ENCODE measurements around the gene KCNQ1. TPM values are rescaled to one million over a fixed set of nuclear protein-coding genes. Genes with fewer than 3 reads are reported as not detected.

Gene KCNQ1
- polyA plus RNA-seq, 1 of the 3 experiments (the other 2 are of a cell fraction): 0.05 TPM

DNA sequence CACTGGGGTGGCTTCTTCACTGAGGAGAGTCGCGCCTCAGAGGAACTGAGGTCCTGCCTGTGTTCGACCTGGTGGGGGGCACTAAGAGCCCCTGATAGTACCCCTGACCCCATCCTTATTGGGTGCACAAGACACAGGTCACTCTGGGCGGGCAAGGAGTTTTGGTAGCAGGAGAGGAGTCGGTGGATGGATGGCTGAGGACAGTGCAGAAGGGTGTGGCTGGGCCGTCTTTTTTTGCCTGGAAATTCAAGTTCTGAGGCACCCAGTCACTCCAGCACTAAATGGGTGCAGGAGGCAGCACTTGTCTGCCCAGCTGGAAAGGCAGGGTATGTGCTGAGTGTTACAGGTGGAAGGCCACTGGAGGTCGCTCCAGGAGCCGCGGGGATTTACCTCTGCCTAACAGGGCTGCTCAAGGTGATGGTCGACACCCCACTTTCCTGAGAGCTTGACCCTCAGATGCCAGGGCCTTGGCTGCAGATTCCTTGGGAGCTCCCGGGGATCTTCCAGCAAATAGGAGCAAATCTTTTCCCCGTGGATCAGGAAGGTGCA lies 43.3 kb upstream of the KCNQ1 start:
- POLR2A ChIA-PET: interaction anchor here (0.6 to 3.0 kb wide), 5 partner anchors 20 to 209 kb away, joined by 3 to 22 read pairs (median 6); partner anchors contain the start of gene CD81

DNA sequence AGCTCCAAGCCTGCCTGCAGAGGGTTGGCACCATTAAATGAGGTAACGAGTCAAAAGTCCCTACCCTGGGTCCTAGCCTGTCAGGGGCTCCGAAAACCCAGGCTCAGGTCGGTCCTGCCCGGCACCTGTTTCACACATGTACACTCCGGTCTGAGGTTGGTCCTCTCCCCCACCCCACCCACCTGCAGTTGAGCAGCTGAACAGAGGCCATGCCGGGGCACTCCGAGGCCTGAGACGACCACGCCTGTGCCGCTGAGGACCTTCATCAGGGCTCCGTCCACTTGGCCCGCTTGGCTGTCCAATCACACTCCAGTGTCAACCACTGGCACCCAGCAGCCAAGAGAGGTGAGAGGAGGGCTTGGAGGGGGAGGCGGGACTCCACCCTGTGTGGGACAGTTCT lies 42.7 kb upstream of the KCNQ1 start:
- Histone ChIP-seq H3K27me3 (ENCODE audit: insufficient read depth) (no peaks in the 10 kb centered on the region), H3K27ac (ENCODE audit: low read depth in 2 of 2, low read length in 1 of 2) (no peak overlapping the region), H3F3A (replicated peaks; ENCODE audit: insufficient read depth) (peaks cover 10% of the 10 kb centered on the region), H3K4me2 (peak overlapping the region; percentile 99), H3K9me2 (no peaks in the 10 kb centered on the region), H3K9ac (peak overlapping the region; percentile 98; the same call in 1 of the 2 replicates), H3K79me2 (ENCODE audit: insufficient read depth) (peaks cover 30% of the 10 kb centered on the region), H4K20me1 (ENCODE audit: insufficient read depth) (no peaks in the 10 kb centered on the region), H3K36me3 (replicated peaks in 1 of 2; ENCODE audit: control insufficient read depth in 1 of 2, insufficient read depth in 2 of 2, low read length in 1 of 2) (peaks cover 3 to 30% of the 10 kb centered on the region in 2 experiments), H3K9me3 (no peaks in the 10 kb centered on the region), H3K4me3 (ENCODE audit: low read depth in 2 of 2, low read length in 1 of 2) (peak overlapping the region; percentile 99 to 100; a peak in 3 of 4 replicates), H3K4me1 (ENCODE audit: control insufficient read depth in 1 of 2, insufficient read depth in 2 of 2, low read depth in 1 of 2, low read length in 1 of 2) (peaks cover 10 to 23% of the 10 kb centered on the region in 2 experiments; a peak in 2 of 4 replicates), H2AFZ (ENCODE audit: low read depth) (no peak overlapping the region)
- CTCF ChIA-PET: interaction anchor here (0.7 to 9.9 kb wide), 5 partner anchors 17 to 1170 kb away, joined by 3 to 166 read pairs (median 28); no protein-coding TSS in a partner anchor
- POLR2A ChIA-PET: interaction anchor here (2.7 to 3.0 kb wide), 2 partner anchors 25 to 208 kb away, joined by 17 to 22 read pairs; partner anchors contain the start of gene CD81
- TF ChIP-seq GABPA (IDR thresholded peaks at IDR 0.05; ENCODE audit: low read depth): no peak
- no peak for TF ChIP-seq TEAD4 (IDR thresholded peaks at IDR 0.05; ENCODE audit: borderline replicate concordance, insufficient read depth)
- no peak for TF ChIP-seq GATA2 (CRISPR knock-in tag; IDR thresholded peaks at IDR 0.05)
- no peak for TF ChIP-seq MEF2A (IDR thresholded peaks at IDR 0.05; ENCODE audit: borderline replicate concordance, low read depth)
- no peak for TF ChIP-seq JUND (IDR thresholded peaks at IDR 0.05)
- TF ChIP-seq TAF1 (IDR thresholded peaks at IDR 0.05; ENCODE audit: borderline replicate concordance, low read depth, low read length): no peak
- 81% methylated on average over 2 of the region's 13 CpGs for WGBS (ENCODE audit: low lambda C conversion rate)
- no peak for DNase-seq

More for the DNA sequence above, 43.3 kb upstream of the KCNQ1 start:
- CTCF ChIA-PET: interaction anchor here (0.5 to 9.9 kb wide), 9 partner anchors 14 to 1169 kb away, joined by 3 to 166 read pairs (median 5); partner anchors contain the start of genes C11orf21 and TSPAN32
- peak overlapping the region; percentile 84 to 91; a peak in 2 of 4 replicates for H3K27ac ChIP-seq (ENCODE audit: low read depth in 2 of 2, low read length in 1 of 2)
- H2AFZ ChIP-seq (ENCODE audit: low read depth): no peak overlapping the region
- no peaks in the 10 kb centered on the region for H3K9me3 ChIP-seq
- no peaks in the 10 kb centered on the region for H3K27me3 ChIP-seq (ENCODE audit: insufficient read depth)
- H3K9ac ChIP-seq: peak overlapping the region; percentile 98
- H3F3A ChIP-seq (replicated peaks; ENCODE audit: insufficient read depth): peaks cover 10% of the 10 kb centered on the region
- peaks cover 5 to 35% of the 10 kb centered on the region in 2 experiments for H3K36me3 ChIP-seq (replicated peaks in 1 of 2; ENCODE audit: control insufficient read depth in 1 of 2, insufficient read depth in 2 of 2, low read length in 1 of 2)
- H3K4me2 ChIP-seq: peak overlapping the region; percentile 99
- no peaks in the 10 kb centered on the region for H3K9me2 ChIP-seq
- H4K20me1 ChIP-seq (ENCODE audit: insufficient read depth): no peaks in the 10 kb centered on the region
- DNase-seq: no peak
- peaks cover 10 to 23% of the 10 kb centered on the region in 2 experiments; a peak in 2 of 4 replicates for H3K4me1 ChIP-seq (ENCODE audit: control insufficient read depth in 1 of 2, insufficient read depth in 2 of 2, low read depth in 1 of 2, low read length in 1 of 2)
- peaks cover 30% of the 10 kb centered on the region for H3K79me2 ChIP-seq (ENCODE audit: insufficient read depth)
- H3K4me3 ChIP-seq (ENCODE audit: low read depth in 2 of 2, low read length in 1 of 2): peak overlapping the region; percentile 99 to 100
- TF ChIP-seq, protein P1, sequence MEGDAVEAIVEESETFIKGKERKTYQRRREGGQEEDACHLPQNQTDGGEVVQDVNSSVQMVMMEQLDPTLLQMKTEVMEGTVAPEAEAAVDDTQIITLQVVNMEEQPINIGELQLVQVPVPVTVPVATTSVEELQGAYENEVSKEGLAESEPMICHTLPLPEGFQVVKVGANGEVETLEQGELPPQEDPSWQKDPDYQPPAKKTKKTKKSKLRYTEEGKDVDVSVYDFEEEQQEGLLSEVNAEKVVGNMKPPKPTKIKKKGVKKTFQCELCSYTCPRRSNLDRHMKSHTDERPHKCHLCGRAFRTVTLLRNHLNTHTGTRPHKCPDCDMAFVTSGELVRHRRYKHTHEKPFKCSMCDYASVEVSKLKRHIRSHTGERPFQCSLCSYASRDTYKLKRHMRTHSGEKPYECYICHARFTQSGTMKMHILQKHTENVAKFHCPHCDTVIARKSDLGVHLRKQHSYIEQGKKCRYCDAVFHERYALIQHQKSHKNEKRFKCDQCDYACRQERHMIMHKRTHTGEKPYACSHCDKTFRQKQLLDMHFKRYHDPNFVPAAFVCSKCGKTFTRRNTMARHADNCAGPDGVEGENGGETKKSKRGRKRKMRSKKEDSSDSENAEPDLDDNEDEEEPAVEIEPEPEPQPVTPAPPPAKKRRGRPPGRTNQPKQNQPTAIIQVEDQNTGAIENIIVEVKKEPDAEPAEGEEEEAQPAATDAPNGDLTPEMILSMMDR (IDR thresholded peaks at IDR 0.05): peak; percentile 25; the same call in 1 of the 2 replicates
- no peak for TF ChIP-seq RAD21 (IDR thresholded peaks at IDR 0.05; ENCODE audit: low read length)
- TF ChIP-seq, protein P2, sequence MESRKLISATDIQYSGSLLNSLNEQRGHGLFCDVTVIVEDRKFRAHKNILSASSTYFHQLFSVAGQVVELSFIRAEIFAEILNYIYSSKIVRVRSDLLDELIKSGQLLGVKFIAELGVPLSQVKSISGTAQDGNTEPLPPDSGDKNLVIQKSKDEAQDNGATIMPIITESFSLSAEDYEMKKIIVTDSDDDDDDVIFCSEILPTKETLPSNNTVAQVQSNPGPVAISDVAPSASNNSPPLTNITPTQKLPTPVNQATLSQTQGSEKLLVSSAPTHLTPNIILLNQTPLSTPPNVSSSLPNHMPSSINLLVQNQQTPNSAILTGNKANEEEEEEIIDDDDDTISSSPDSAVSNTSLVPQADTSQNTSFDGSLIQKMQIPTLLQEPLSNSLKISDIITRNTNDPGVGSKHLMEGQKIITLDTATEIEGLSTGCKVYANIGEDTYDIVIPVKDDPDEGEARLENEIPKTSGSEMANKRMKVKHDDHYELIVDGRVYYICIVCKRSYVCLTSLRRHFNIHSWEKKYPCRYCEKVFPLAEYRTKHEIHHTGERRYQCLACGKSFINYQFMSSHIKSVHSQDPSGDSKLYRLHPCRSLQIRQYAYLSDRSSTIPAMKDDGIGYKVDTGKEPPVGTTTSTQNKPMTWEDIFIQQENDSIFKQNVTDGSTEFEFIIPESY (IDR thresholded peaks at IDR 0.05; ENCODE audit: borderline replicate concordance, low read depth): no peak
- 13% methylated on average over 10 of the region's 12 CpGs for WGBS (ENCODE audit: low lambda C conversion rate)

All from SK-N-SH (cell line).